GM13976 (cell line): ENCODE measurements around the gene ACSBG1.

Experiments used
- DNase-seq: peaks from one replicate; pipeline ENCODE4 v3.0.0; 2012; ENCODE audit warnings: low spot score
- CTCF ChIP-seq: IDR thresholded peaks from 2 replicates; pipeline ENCODE4 v1.5.1; 2012; ENCODE audit warnings: borderline replicate concordance, mild to moderate bottlenecking; ENCODE audit not compliant: insufficient read depth; ENCODE audit errors: extremely low read depth, missing control alignments, control extremely low read depth
- in situ Hi-C: fragments of 300-500 bp; cut with MboI; formaldehyde crosslinking; loops from one replicate; pipeline ENCODE4 v1.12.0; 2022; ENCODE audit warnings: low sequenced_read_pairs, mixed read lengths, inconsistent platforms; ENCODE audit not compliant: unreplicated experiment

ACSBG1 gene

GRCh38 chr15:78142332-78142731 lies 92.0 kb downstream of the ACSBG1 start:
- in situ Hi-C loops: no loop called here
- no peak for TF ChIP-seq CTCF
- no peak for DNase-seq

- no peak for DNase-seq
- no peak for TF ChIP-seq CTCF
- in situ Hi-C loops: no loop called here
Observed at GRCh38 chr15:78140292-78140691, 94.1 kb downstream of the ACSBG1 start.

- DNase-seq: no peak
- TF ChIP-seq CTCF: no peak
- in situ Hi-C loops: loop anchor here (10.0 kb wide), 1 partner anchor 55 kb away; no protein-coding TSS in a partner anchor
Observed at GRCh38 chr15:78139578-78139977, 94.8 kb downstream of the ACSBG1 start.

GRCh38 chr15:78133801-78134200 lies 100.6 kb downstream of the ACSBG1 start:
- in situ Hi-C loops: loop anchor here (10.0 kb wide), 1 partner anchor 61 kb away; no protein-coding TSS in a partner anchor
- no peak for TF ChIP-seq CTCF
- DNase-seq: no peak

GRCh38 chr15:78131295-78132061 lies 102.9 kb downstream of the ACSBG1 start, which contains the start of gene CIB2:
TSS of gene CIB2 (minus strand) at chr15:78131445. CDS start at chr15:78131215, 230 bp downstream.
- peak; percentile 96 for DNase-seq
- in situ Hi-C loops: loop anchor here (10.0 kb wide), 1 partner anchor 63 kb away; no protein-coding TSS in a partner anchor
- peak; percentile 86 for TF ChIP-seq CTCF

- TF ChIP-seq CTCF: no peak
- no peak for DNase-seq
- in situ Hi-C loops: loop anchor here (10.0 kb wide), 1 partner anchor 64 kb away; no protein-coding TSS in a partner anchor
Observed at GRCh38 chr15:78130466-78131294, 103.7 kb downstream of the ACSBG1 start.
